Retinal pigment epithelial cell (primary cell): Measurements from ENCODE around the gene CADM1.
A peak's percentile ranks its signal among the peaks of the same experiment; 100 is the strongest.

ENCODE experiments used
- DNase-seq: peaks from one replicate; pipeline ENCODE4 v3.0.0-alpha.2; 2010; ENCODE audit warnings: low read depth
- H3K4me3 ChIP-seq: 2 replicates; pipeline ENCODE4 v1.5.1; 2011; ENCODE audit warnings: mild to moderate bottlenecking, low read length, control low read depth, moderate library complexity
- CTCF ChIP-seq: conservative IDR thresholded peaks from 2 replicates; pipeline ENCODE4 v1.5.1; 2011; ENCODE audit warnings: low read depth, low read length, control low read depth, inconsistent platforms

Gene CADM1

GRCh38 chr11:115408036-115408921 lies 95.9 kb downstream of the CADM1 start:
- DNase-seq = peak; percentile 73
- H3K4me3 ChIP-seq = no peak overlapping the region
- peak; percentile 21 for TF ChIP-seq CTCF

- no peak for DNase-seq
- no peak for TF ChIP-seq CTCF
- no peak overlapping the region for H3K4me3 ChIP-seq
These were observed 96.7 kb downstream of the CADM1 start for GRCh38 chr11:115407496-115407895.

- TF ChIP-seq CTCF = no peak
- H3K4me3 ChIP-seq = no peak overlapping the region
- DNase-seq = no peak
These were observed 97.8 kb downstream of the CADM1 start for GRCh38 chr11:115406404-115406803.

- no peak for TF ChIP-seq CTCF
- DNase-seq = no peak
- H3K4me3 ChIP-seq = no peak overlapping the region
These were observed 105.7 kb downstream of the CADM1 start for GRCh38 chr11:115398333-115399080.

- no peak for TF ChIP-seq CTCF
- H3K4me3 ChIP-seq = no peak overlapping the region
- no peak for DNase-seq
These were observed 107.7 kb downstream of the CADM1 start for GRCh38 chr11:115396533-115396932.

GRCh38 chr11:115393950-115394349 lies 110.3 kb downstream of the CADM1 start:
- DNase-seq = no peak
- no peak overlapping the region for H3K4me3 ChIP-seq
- no peak for TF ChIP-seq CTCF
